Measurements from ENCODE around the gene PARD3.

DNA sequence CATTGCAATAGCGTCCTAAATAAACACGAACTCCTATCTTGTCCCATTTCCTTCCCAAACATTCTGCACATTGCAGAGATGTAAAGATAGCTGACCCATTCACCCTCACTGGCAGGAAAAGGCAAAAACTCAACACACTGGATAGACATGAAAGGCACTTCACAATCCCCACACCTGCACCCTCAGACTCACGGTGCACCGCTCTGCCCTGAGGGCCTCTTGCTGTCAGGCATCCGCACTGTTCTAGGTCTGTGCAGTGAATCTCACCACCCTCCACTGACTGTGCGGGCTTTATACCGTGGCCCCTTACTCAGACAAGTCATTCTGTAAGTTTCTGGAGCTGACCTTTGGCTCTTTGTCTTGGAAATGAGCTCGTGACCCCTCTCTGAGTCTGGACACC lies 42.9 kb upstream of the PARD3 start:
- TF ChIP-seq, protein P1, sequence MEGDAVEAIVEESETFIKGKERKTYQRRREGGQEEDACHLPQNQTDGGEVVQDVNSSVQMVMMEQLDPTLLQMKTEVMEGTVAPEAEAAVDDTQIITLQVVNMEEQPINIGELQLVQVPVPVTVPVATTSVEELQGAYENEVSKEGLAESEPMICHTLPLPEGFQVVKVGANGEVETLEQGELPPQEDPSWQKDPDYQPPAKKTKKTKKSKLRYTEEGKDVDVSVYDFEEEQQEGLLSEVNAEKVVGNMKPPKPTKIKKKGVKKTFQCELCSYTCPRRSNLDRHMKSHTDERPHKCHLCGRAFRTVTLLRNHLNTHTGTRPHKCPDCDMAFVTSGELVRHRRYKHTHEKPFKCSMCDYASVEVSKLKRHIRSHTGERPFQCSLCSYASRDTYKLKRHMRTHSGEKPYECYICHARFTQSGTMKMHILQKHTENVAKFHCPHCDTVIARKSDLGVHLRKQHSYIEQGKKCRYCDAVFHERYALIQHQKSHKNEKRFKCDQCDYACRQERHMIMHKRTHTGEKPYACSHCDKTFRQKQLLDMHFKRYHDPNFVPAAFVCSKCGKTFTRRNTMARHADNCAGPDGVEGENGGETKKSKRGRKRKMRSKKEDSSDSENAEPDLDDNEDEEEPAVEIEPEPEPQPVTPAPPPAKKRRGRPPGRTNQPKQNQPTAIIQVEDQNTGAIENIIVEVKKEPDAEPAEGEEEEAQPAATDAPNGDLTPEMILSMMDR (IDR thresholded peaks at IDR 0.05) = no peak
- TF ChIP-seq POLR2A (IDR thresholded peaks at IDR 0.05; ENCODE audit: low read depth) = no peak
